MM.1S (cell line): ENCODE data around the gene FIGLA.

Experiments
- CTCF ChIP-seq: fragments of 300-600 bp; sonication (generic); IDR thresholded peaks from 2 replicates; pipeline ENCODE4 v1.5.1; 2016; ENCODE audit warnings: antibody characterized with exemption, low read length, mixed read lengths
- EZH2phosphoT487 ChIP-seq: fragments of 300-600 bp; sonication (generic); IDR thresholded peaks from 2 replicates; pipeline ENCODE4 v1.6.1; 2018; ENCODE audit warnings: antibody characterized with exemption, low read length

GRCh38 chr2:70779911-70780545 lies 10.4 kb downstream of the FIGLA start:
- TF ChIP-seq CTCF (no peak), EZH2phosphoT487 (no peak)
